ENCODE results near the gene KCNMA1. TPM values are rescaled to one million over a fixed set of nuclear protein-coding genes. Genes with fewer than 3 reads are reported as not detected.

KCNMA1 gene
- total RNA-seq, 2 donors from 2014 or later: 5.9 to 9.3 TPM

DNA sequence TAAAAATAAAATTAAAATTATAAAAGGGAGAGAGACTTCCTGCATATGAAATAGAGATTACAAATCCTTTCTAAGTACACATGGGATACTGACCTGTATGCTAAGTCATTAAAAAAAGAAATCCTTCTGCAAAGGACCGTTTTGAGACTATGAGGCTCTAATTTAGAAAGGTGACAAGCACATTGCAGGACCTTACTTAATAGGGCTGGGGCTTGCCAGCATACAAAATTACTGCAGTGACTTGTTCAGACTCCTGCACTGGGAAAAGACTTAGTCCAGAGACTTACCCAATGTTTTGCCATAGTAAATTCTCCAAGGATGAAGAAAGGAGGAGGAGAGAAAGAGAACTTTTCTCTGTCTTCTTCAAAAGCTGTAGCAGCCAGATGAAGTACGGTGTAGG, 193.6 kb downstream of the KCNMA1 start:
- Histone ChIP-seq H3K9me3 (no peaks in the 10 kb centered on the region), H3K4me1 (peaks cover 19% of the 10 kb centered on the region), H3K27ac (no peak overlapping the region), H3K27me3 (no peaks in the 10 kb centered on the region), H3K4me3 (no peak overlapping the region), H3K36me3 (replicated peaks in 1 of 2; ENCODE audit: insufficient read depth in 1 of 2, low read depth in 2 of 2) (no peaks in the 10 kb centered on the region)
- DNase-seq (no peak), ATAC-seq (no peak)
- no peak for TF ChIP-seq POLR2A (IDR thresholded peaks at IDR 0.05)
- TF ChIP-seq, protein P1, sequence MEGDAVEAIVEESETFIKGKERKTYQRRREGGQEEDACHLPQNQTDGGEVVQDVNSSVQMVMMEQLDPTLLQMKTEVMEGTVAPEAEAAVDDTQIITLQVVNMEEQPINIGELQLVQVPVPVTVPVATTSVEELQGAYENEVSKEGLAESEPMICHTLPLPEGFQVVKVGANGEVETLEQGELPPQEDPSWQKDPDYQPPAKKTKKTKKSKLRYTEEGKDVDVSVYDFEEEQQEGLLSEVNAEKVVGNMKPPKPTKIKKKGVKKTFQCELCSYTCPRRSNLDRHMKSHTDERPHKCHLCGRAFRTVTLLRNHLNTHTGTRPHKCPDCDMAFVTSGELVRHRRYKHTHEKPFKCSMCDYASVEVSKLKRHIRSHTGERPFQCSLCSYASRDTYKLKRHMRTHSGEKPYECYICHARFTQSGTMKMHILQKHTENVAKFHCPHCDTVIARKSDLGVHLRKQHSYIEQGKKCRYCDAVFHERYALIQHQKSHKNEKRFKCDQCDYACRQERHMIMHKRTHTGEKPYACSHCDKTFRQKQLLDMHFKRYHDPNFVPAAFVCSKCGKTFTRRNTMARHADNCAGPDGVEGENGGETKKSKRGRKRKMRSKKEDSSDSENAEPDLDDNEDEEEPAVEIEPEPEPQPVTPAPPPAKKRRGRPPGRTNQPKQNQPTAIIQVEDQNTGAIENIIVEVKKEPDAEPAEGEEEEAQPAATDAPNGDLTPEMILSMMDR (IDR thresholded peaks at IDR 0.05): no peak
- intact Hi-C loops (cut with DNase I): no loop called here
- 74 to 76% methylated on average over 2 of the region's 2 CpGs for WGBS, 2 donors

DNA sequence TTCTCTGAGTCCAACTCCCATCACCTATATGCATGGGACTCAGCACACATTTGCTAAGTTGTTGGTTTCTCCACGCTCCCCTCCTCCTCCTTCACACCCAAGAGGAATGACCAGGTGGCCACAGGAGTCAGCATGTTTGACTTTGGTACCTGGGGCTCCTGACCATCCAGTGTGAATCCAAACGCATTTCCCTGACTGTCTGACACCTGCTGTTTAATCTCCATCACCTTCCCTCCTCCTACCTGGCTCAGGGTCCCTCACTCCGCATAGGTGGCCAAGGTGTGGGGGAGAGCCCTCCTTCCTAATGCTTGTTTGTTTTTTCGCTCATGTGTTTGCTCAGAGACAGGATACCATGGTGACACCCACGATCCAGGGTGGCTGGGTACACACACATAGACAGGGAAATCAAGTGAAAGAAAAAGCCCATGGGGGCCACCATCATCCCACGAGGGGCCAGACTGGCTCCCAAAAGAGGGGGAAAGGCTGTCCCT, 194.9 kb downstream of the KCNMA1 start:
- Histone ChIP-seq H3K27ac (no peak overlapping the region), H3K27me3 (no peaks in the 10 kb centered on the region), H3K36me3 (replicated peaks in 1 of 2; ENCODE audit: insufficient read depth in 1 of 2, low read depth in 2 of 2) (no peaks in the 10 kb centered on the region), H3K4me1 (peaks cover 12% of the 10 kb centered on the region), H3K9me3 (no peaks in the 10 kb centered on the region), H3K4me3 (no peak overlapping the region)
- DNase-seq (peak in 3 of 4 donors; percentile 20 to 39 (median 37)), ATAC-seq (no peak)
- WGBS, 2 donors: 77 to 78% methylated on average over 6 of the region's 6 CpGs
- intact Hi-C loops (cut with DNase I): no loop called here
- no peak for TF ChIP-seq POLR2A (IDR thresholded peaks at IDR 0.05)
- TF ChIP-seq, protein P1 (IDR thresholded peaks at IDR 0.05): no peak

DNA sequence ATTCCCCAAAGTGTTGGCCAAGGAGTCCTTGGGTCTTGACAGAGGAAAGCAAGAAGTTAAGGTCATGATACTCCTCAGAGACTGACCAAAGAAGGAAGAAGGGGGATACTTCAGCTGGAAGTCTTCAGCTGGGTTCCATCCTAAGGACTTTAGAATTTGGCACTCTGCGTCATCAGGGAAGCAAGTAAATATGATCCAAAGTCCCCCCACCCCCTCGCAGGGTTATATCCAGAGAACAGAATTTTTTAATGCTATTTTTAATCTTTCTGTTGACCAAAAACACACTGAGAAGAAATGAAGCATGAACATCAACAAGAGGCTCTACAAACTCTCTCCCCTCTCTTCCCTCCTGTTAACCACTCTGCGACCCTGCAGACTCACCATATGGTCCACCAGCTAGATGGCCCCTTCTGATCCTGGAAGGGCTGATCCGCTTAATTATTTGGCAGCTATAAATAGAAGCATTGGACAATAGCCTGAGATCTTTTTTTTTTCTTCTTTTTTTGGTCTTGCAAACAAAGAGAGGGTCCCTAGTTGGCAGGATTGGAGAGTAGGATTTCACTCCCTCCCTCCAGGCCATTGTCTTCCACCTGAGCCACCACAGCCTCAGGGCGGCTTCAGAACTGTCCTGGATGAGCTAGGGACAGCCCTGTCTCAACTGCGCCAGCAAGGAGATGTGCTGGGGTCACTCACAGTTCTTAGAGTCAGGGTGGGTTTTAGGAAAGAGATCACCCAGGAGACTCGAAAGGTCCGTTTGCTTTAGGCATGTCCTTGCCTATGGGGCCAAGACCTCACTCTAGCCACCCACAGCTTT, 196.0 kb downstream of the KCNMA1 start:
- intact Hi-C loops (cut with DNase I): no loop called here
- ATAC-seq (no peak), DNase-seq (no peak)
- Histone ChIP-seq H3K4me3 (no peak overlapping the region), H3K27ac (no peak overlapping the region), H3K36me3 (replicated peaks in 1 of 2; ENCODE audit: insufficient read depth in 1 of 2, low read depth in 2 of 2) (no peaks in the 10 kb centered on the region), H3K4me1 (peaks cover under 1% of the 10 kb centered on the region), H3K27me3 (no peaks in the 10 kb centered on the region), H3K9me3 (no peaks in the 10 kb centered on the region)
- WGBS, 2 donors: 88 to 94% methylated on average over 7 to 8 of the region's 8 CpGs
- TF ChIP-seq, protein P1 (IDR thresholded peaks at IDR 0.05): no peak

DNA sequence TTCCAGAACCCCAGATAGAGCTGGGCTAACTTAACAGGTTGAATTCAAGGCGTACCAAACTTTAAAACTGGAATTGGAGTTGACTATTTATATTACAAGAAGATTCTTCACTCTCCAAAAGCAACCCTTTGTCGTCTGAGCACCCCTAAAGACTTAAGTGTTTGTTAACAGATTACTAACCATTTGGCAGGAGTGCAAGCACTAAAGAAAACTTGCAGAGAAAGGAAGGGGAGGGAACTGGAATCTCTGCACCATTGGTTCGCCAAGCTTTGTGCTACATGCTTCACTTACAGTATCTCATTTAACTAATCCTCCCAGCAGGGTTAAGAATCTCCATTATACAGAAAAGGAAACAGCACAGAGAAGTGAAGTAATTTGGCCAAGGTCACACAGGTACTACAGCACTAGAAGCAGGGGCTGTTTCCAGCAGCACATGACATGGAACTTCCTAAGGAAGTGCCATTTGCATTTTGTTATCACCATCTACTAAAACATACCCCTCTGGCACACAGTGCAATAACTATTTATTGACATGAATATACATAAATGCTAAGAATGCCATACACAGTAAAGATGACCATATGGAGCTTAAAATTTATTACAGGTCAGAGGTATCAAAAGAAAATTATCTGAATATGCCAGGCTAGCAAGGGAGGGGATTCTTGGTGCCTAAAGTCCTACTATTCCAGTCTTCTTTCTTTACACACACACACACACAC, 201.2 kb downstream of the KCNMA1 start:
- Histone ChIP-seq H3K9me3 (no peaks in the 10 kb centered on the region), H3K4me1 (peaks cover 7% of the 10 kb centered on the region), H3K36me3 (replicated peaks in 1 of 2; ENCODE audit: insufficient read depth in 1 of 2, low read depth in 2 of 2) (no peaks in the 10 kb centered on the region), H3K27ac (no peak overlapping the region), H3K27me3 (no peaks in the 10 kb centered on the region), H3K4me3 (no peak overlapping the region)
- TF ChIP-seq, protein P1 (IDR thresholded peaks at IDR 0.05): no peak
- ATAC-seq (no peak), DNase-seq (no peak)
- intact Hi-C loops (cut with DNase I): no loop called here
- 89 to 90% methylated on average over 3 of the region's 3 CpGs for WGBS, 2 donors
